ENCODE measurements around the gene CHRM1.

GRCh38 chr11:62921573-62922188 lies 518 bp upstream of the CHRM1 start:
- TF ChIP-seq CTCF (IDR thresholded peaks at IDR 0.05) (no peak), POLR2A (IDR thresholded peaks at IDR 0.05) (no peak), POLR2AphosphoS5 (IDR thresholded peaks at IDR 0.05) (no peak), EP300 (IDR thresholded peaks at IDR 0.05; ENCODE audit: low read depth) (no peak)
